ENCODE results near the gene LGALSL. TPM values are rescaled to one million over a fixed set of nuclear protein-coding genes. Genes with fewer than 3 reads are reported as not detected.

Gene LGALSL
- total and polyA plus RNA-seq, 9 of the 15 experiments (the other 6 are each of a cell fraction or from before 2014, with no cell fraction given): 0.04 to 0.29 (median 0.14) TPM; not detected in 3

GRCh38 chr2:64487256-64488049, 33.5 kb downstream of the LGALSL start:
- BruUV-seq (replicated peaks): no TSS peak
- Histone ChIP-seq H3K27ac (ENCODE audit: extremely low read depth, low read depth, low read length) (no peak overlapping the region), H3K9me1 (ENCODE audit: control insufficient read depth, insufficient read depth, low read length) (no peaks in the 10 kb centered on the region), H3K9me3 (replicated peaks; ENCODE audit: control insufficient read depth, insufficient read depth, low read depth, low read length) (no peaks in the 10 kb centered on the region), H3K9ac (ENCODE audit: insufficient read depth in 1 of 2, low read depth in 2 of 2, low read length in 2 of 2) (no peak overlapping the region), H4K20me1 (replicated peaks; ENCODE audit: control insufficient read depth, insufficient read depth, low read length) (peaks cover 6% of the 10 kb centered on the region; the same call in 1 of the 2 replicates), H2AFZ (ENCODE audit: low read depth, low read length) (no peak overlapping the region), H3K4me3 (no peak overlapping the region), H3K27me3 (ENCODE audit: control insufficient read depth in 2 of 2, insufficient read depth in 2 of 2, low read length in 2 of 2) (peaks cover 15 to 42% of the 10 kb centered on the region in 2 experiments), H3K79me2 (ENCODE audit: control insufficient read depth, insufficient read depth, low read length) (no peaks in the 10 kb centered on the region), H3K4me2 (ENCODE audit: insufficient read depth, low read length) (no peak overlapping the region), H3K4me1 (replicated peaks in 1 of 2; ENCODE audit: control insufficient read depth in 2 of 2, insufficient read depth in 2 of 2, low read length in 2 of 2) (no peaks in the 10 kb centered on the region), H3K36me3 (ENCODE audit: control insufficient read depth, insufficient read depth, low read length) (no peaks in the 10 kb centered on the region)
- in situ Hi-C loops (cut with MboI): loop anchor here (5.0 to 10.0 kb wide), 2 partner anchors 155 to 433 kb away; no protein-coding TSS in a partner anchor
- ATAC-seq (peak; percentile 57), DNase-seq (ENCODE audit: extremely low read depth in 1 of 4, low spot score in 3 of 4) (no peak), FAIRE-seq (no peak)
- 2% methylated on average over 10 of the region's 10 CpGs for WGBS (ENCODE audit: insufficient coverage, low coverage, missing lambda C conversion rate)
- CTCF ChIA-PET (ENCODE audit: low intra/inter-chr PET ratio): interaction anchor here (1.2 to 2.4 kb wide), 5 partner anchors 29 to 438 kb away, joined by 3 to 23 read pairs (median 4); no protein-coding TSS in a partner anchor
- TF ChIP-seq NFIC (IDR thresholded peaks at IDR 0.05): peak; percentile 19; the same call in 1 of the 2 replicates
- TF ChIP-seq, protein P1, sequence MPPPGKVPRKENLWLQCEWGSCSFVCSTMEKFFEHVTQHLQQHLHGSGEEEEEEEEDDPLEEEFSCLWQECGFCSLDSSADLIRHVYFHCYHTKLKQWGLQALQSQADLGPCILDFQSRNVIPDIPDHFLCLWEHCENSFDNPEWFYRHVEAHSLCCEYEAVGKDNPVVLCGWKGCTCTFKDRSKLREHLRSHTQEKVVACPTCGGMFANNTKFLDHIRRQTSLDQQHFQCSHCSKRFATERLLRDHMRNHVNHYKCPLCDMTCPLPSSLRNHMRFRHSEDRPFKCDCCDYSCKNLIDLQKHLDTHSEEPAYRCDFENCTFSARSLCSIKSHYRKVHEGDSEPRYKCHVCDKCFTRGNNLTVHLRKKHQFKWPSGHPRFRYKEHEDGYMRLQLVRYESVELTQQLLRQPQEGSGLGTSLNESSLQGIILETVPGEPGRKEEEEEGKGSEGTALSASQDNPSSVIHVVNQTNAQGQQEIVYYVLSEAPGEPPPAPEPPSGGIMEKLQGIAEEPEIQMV (tag; conservative IDR thresholded peaks at IDR 0.05; ENCODE audit: low read depth): no peak
- TF ChIP-seq MYBL2 (IDR thresholded peaks at IDR 0.05; ENCODE audit: low read depth): no peak
- no peak for TF ChIP-seq MYBL2 (CRISPR knock-in tag; IDR thresholded peaks at IDR 0.05; ENCODE audit: borderline replicate concordance)
- TF ChIP-seq ZNF583 (CRISPR knock-in tag; IDR thresholded peaks at IDR 0.05): no peak
- intact Hi-C loops (cut with micrococcal nuclease): loop anchor here (1.0 to 2.0 kb wide), 3 partner anchors 31 to 439 kb away; no protein-coding TSS in a partner anchor
- POLR2A ChIA-PET: interaction anchor here (0.6 to 1.4 kb wide), 5 partner anchors 14 to 568 kb away, joined by 3 to 6 read pairs (median 3); no protein-coding TSS in a partner anchor

Data from K562 (cell line).